ENCODE results near the gene THYN1.

Gene THYN1

GRCh38 chr11:134200688-134201087, 52.5 kb downstream of the THYN1 start:
- no peak for TF ChIP-seq CTCF (IDR thresholded peaks at IDR 0.05; ENCODE audit: low read depth, low read length, missing control alignments)
- DNase-seq (ENCODE audit: low read depth) = no peak
- no peak overlapping the region for H3K4me3 ChIP-seq (ENCODE audit: low read depth, low read length)

- TF ChIP-seq CTCF (IDR thresholded peaks at IDR 0.05; ENCODE audit: low read depth, low read length, missing control alignments) = no peak
- no peak for DNase-seq (ENCODE audit: low read depth)
- H3K4me3 ChIP-seq (ENCODE audit: low read depth, low read length) = no peak overlapping the region
These were observed 53.6 kb downstream of the THYN1 start for GRCh38 chr11:134199531-134199930.

Data from GM12864 (cell line).